Skin of body (tissue), 2 donors: Measurements from ENCODE around the gene MACROD1. TPM values are rescaled to one million over a fixed set of nuclear protein-coding genes. Genes with fewer than 3 reads are reported as not detected.
A peak's percentile ranks its signal among the peaks of the same experiment; 100 is the strongest.

Experiments
- DNase-seq: peaks from one replicate; lab custom pipeline; 2025; lab: John Stamatoyannopoulos, UW
- total RNA-seq: library from RNA; depleted of rRNA; stranded (reverse); fragments of >200 nt; gene quantifications from one replicate; pipeline ENCODE4 v1.2.3, GENCODE V29; 2014

The MACROD1 gene
- total RNA-seq, 1 donor from 2014 or later, result 23.1 TPM

- DNase-seq, result no peak
These were observed 149.7 kb downstream of the MACROD1 start for GRCh38 chr11:64015935-64016845.

GRCh38 chr11:64015510-64015909 lies 150.4 kb downstream of the MACROD1 start:
- DNase-seq, result no peak

- no peak for DNase-seq
These were observed 151.6 kb downstream of the MACROD1 start for GRCh38 chr11:64014356-64014755.

GRCh38 chr11:64013141-64013896 lies 152.6 kb downstream of the MACROD1 start:
- no peak for DNase-seq

- no peak for DNase-seq
These were observed 154.5 kb downstream of the MACROD1 start for GRCh38 chr11:64011371-64011770.

- no peak for DNase-seq
These were observed 155.1 kb downstream of the MACROD1 start for GRCh38 chr11:64010783-64011182.

- DNase-seq, result no peak
These were observed 156.2 kb downstream of the MACROD1 start for GRCh38 chr11:64009710-64010109.

- no peak for DNase-seq
These were observed 156.8 kb downstream of the MACROD1 start for GRCh38 chr11:64008914-64009633.

GRCh38 chr11:64008283-64008913 lies 157.5 kb downstream of the MACROD1 start:
- no peak for DNase-seq

- DNase-seq, result peak; percentile 30
These were observed 158.2 kb downstream of the MACROD1 start for GRCh38 chr11:64007629-64008282.

GRCh38 chr11:64007160-64007628 lies 158.7 kb downstream of the MACROD1 start:
- DNase-seq, result no peak

- DNase-seq, result no peak
These were observed 159.5 kb downstream of the MACROD1 start for GRCh38 chr11:64006398-64006797.

GRCh38 chr11:64005691-64006090 lies 160.2 kb downstream of the MACROD1 start:
- no peak for DNase-seq

- DNase-seq, result no peak
These were observed 161.3 kb downstream of the MACROD1 start for GRCh38 chr11:64004590-64004984.

GRCh38 chr11:64003807-64004589 lies 161.9 kb downstream of the MACROD1 start:
- no peak for DNase-seq

GRCh38 chr11:64001484-64002420 lies 164.2 kb downstream of the MACROD1 start:
- DNase-seq, result peak; percentile 58

GRCh38 chr11:64000740-64001483 lies 165.0 kb downstream of the MACROD1 start:
- DNase-seq, result no peak
